Loucy (cell line): ENCODE results near the gene KRT6C.

Experiments
- H2AFZ ChIP-seq: fragments of 200-600 bp; sonication (generic); 2 replicates; pipeline ENCODE4 v1.6.0; 2016; ENCODE audit warnings: antibody characterized with exemption, mild to moderate bottlenecking, low read length, moderate library complexity
- H3F3A ChIP-seq: fragments of 200-600 bp; 2 replicates; pipeline ENCODE4 v1.6.0; 2016; ENCODE audit warnings: antibody characterized with exemption, low read depth, mild to moderate bottlenecking
- H3K27me3 ChIP-seq: fragments of 200-600 bp; sonication (generic); 2 replicates; pipeline ENCODE4 v1.6.1; 2014; ENCODE audit warnings: low read length, mild to moderate bottlenecking; ENCODE audit not compliant: insufficient read depth, poor library complexity, severe bottlenecking
- H3K36me3 ChIP-seq: fragments of 200-600 bp; sonication (generic); 2 replicates; pipeline ENCODE4 v1.6.1; 2016; ENCODE audit warnings: low read length; ENCODE audit not compliant: insufficient read depth
- H3K4me1 ChIP-seq: fragments of 200-600 bp; sonication (generic); 2 replicates; pipeline ENCODE4 v1.5.1; 2014; ENCODE audit warnings: low read length, mild to moderate bottlenecking; ENCODE audit not compliant: insufficient read depth, poor library complexity, severe bottlenecking
- H3K4me2 ChIP-seq: fragments of 200-600 bp; sonication (generic); 2 replicates; pipeline ENCODE4 v1.6.0; 2014; ENCODE audit warnings: antibody characterized with exemption, low read length, low read depth, mild to moderate bottlenecking; ENCODE audit not compliant: poor library complexity, severe bottlenecking
- H3K4me3 ChIP-seq: fragments of 200-600 bp; sonication (generic); 2 replicates; pipeline ENCODE4 v1.5.1; 2014; ENCODE audit warnings: low read length, mild to moderate bottlenecking, mixed read lengths; ENCODE audit not compliant: poor library complexity, severe bottlenecking
- H3K79me2 ChIP-seq: fragments of 200-600 bp; sonication (generic); 2 replicates; pipeline ENCODE4 v1.6.1; 2014; ENCODE audit warnings: low read length; ENCODE audit not compliant: insufficient read depth
- H3K9ac ChIP-seq: fragments of 200-600 bp; sonication (generic); 2 replicates; pipeline ENCODE4 v1.6.0; 2014; ENCODE audit warnings: mild to moderate bottlenecking, low read depth, low read length, moderate library complexity; ENCODE audit not compliant: poor library complexity, severe bottlenecking
- H3K9me2 ChIP-seq: fragments of 200-600 bp; sonication (generic); replicated peaks from 2 replicates; pipeline ENCODE4 v1.6.1; 2016; ENCODE audit warnings: low read depth, low read length, mixed read lengths
- H3K9me3 ChIP-seq: fragments of 200-600 bp; sonication (generic); 2 replicates; pipeline ENCODE4 v1.6.1; 2014; ENCODE audit warnings: mild to moderate bottlenecking, antibody characterized with exemption, low read length, low read depth; ENCODE audit not compliant: insufficient read depth
- H4K20me1 ChIP-seq: fragments of 200-600 bp; sonication (generic); 2 replicates; pipeline ENCODE4 v1.6.0; 2014; ENCODE audit warnings: antibody characterized with exemption, low read length, mild to moderate bottlenecking; ENCODE audit not compliant: insufficient read depth, poor library complexity, severe bottlenecking
- EZH2phosphoT487 ChIP-seq: fragments of 200-600 bp; IDR thresholded peaks from 2 replicates; pipeline ENCODE4 v1.6.1; 2018; ENCODE audit warnings: antibody characterized with exemption, mild to moderate bottlenecking, moderate library complexity, borderline replicate concordance
- TF ChIP-seq, protein P1 (sequence below): fragments of 200-600 bp; sonication (generic); conservative IDR thresholded peaks from 2 replicates; pipeline ENCODE4 v1.5.1; 2014; ENCODE audit warnings: mild to moderate bottlenecking, antibody characterized with exemption, low read length

Gene KRT6C

DNA sequence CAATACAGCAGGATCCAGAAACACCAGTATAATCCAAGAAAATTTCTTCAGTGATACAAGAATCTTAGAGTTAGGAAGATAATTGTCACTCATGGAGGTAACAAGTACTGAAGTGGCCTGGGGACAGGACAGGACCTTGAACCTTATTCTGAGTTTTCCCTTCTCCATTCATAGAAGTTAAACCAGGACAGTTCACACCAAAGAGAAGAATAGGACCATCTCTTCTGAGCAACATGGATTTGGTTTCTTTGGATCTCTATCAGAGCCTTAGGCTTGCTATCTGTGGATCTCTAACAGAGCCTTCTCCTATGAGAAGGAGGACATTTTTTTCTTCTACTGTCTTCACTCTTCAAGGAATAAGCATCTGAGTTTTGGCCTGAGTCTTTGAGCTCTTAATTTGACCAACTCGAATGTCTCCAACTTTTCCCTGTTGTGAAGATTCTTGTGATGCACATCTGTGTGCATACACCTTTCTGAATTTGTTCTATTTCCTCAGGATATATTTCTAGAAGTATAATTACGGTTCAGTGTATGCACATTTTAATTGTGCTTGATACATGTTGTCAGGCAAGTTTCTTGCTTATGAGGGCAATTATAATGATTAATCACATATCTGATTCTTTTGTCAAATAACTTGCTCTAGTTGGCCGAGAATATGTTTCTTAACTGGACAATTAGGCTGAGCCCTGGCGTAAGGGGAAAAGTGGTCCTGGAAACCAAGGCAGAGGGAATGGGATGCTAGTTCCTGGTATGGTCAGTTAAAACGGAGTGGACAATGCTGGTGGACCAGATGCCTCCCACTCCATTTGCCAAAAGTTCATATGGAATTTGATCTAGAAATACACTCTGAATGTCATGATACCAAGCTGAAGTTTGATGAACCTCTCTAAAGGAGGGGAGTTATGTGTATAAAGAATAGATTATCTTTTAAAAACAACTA is 12.8 kb upstream of the KRT6C start:
- Histone ChIP-seq H2AFZ (no peak overlapping the region), H3K4me3 (no peak overlapping the region), H3K9ac (no peak overlapping the region), H3K9me2 (no peaks in the 10 kb centered on the region; the same call in 1 of the 2 replicates), H3K79me2 (no peaks in the 10 kb centered on the region), H3K4me1 (no peaks in the 10 kb centered on the region), H3K4me2 (no peak overlapping the region), H4K20me1 (no peaks in the 10 kb centered on the region), H3F3A (no peaks in the 10 kb centered on the region), H3K36me3 (no peaks in the 10 kb centered on the region), H3K27me3 (no peaks in the 10 kb centered on the region), H3K9me3 (no peaks in the 10 kb centered on the region; the same call in 1 of the 2 replicates)
- no peak for TF ChIP-seq EZH2phosphoT487
- TF ChIP-seq, protein P1, sequence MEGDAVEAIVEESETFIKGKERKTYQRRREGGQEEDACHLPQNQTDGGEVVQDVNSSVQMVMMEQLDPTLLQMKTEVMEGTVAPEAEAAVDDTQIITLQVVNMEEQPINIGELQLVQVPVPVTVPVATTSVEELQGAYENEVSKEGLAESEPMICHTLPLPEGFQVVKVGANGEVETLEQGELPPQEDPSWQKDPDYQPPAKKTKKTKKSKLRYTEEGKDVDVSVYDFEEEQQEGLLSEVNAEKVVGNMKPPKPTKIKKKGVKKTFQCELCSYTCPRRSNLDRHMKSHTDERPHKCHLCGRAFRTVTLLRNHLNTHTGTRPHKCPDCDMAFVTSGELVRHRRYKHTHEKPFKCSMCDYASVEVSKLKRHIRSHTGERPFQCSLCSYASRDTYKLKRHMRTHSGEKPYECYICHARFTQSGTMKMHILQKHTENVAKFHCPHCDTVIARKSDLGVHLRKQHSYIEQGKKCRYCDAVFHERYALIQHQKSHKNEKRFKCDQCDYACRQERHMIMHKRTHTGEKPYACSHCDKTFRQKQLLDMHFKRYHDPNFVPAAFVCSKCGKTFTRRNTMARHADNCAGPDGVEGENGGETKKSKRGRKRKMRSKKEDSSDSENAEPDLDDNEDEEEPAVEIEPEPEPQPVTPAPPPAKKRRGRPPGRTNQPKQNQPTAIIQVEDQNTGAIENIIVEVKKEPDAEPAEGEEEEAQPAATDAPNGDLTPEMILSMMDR: no peak

GRCh38 chr12:52480073-52480472 is 6.5 kb upstream of the KRT6C start:
- Histone ChIP-seq H3K4me3 (no peak overlapping the region), H4K20me1 (no peaks in the 10 kb centered on the region), H3K4me2 (no peak overlapping the region), H3F3A (no peaks in the 10 kb centered on the region), H2AFZ (no peak overlapping the region), H3K27me3 (no peaks in the 10 kb centered on the region), H3K9me2 (no peaks in the 10 kb centered on the region; the same call in 1 of the 2 replicates), H3K79me2 (no peaks in the 10 kb centered on the region), H3K4me1 (no peaks in the 10 kb centered on the region), H3K9ac (no peak overlapping the region), H3K36me3 (no peaks in the 10 kb centered on the region), H3K9me3 (no peaks in the 10 kb centered on the region; the same call in 1 of the 2 replicates)
- TF ChIP-seq, protein P1: no peak
- no peak for TF ChIP-seq EZH2phosphoT487

DNA sequence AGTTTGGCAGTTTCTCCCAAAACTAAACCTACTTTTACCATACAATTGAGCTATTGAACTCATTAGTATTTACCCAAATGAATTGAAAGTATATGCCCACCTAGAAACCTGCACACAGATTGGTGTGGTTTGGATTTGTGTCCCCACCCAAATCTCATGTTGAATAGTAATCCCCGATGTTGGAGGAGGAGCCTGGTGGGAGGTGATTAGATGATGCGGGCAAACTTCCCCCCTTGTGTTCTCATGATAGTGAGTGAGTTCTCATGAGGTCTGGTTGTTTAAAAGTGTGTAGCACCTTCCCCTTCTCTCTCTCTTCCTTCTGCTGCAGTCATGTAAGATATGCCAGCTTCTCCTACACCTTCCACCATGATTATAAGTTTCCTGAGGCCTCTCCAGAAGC is 4.0 kb upstream of the KRT6C start:
- no peaks in the 10 kb centered on the region for H3K9me2 ChIP-seq
- no peak overlapping the region for H3K9ac ChIP-seq
- no peak overlapping the region for H3K4me2 ChIP-seq
- no peaks in the 10 kb centered on the region for H3K9me3 ChIP-seq
- no peaks in the 10 kb centered on the region for H3K27me3 ChIP-seq
- no peaks in the 10 kb centered on the region for H3K36me3 ChIP-seq
- TF ChIP-seq EZH2phosphoT487: no peak
- TF ChIP-seq, protein P1: no peak
- H3K4me3 ChIP-seq: no peak overlapping the region
- no peaks in the 10 kb centered on the region for H3K4me1 ChIP-seq
- no peaks in the 10 kb centered on the region for H3K79me2 ChIP-seq
- no peaks in the 10 kb centered on the region for H4K20me1 ChIP-seq
- no peaks in the 10 kb centered on the region for H3F3A ChIP-seq
- no peak overlapping the region for H2AFZ ChIP-seq
